ENCODE measurements around the gene NPEPL1.
"Not testable (repeated sequence)": the region's sequence is repeated elsewhere in the genome, so short reads cannot be mapped to it uniquely, and the experiment has no call there.

Gene NPEPL1

GRCh38 chr20:58692579-58693225 is at the start of gene NPEPL1:
TSS of gene NPEPL1 (plus strand) at chr20:58692800. CDS start at chr20:58692901, 101 bp downstream.
- DNase-seq (ENCODE audit: low spot score): peak; percentile 97
- in situ Hi-C loops (cut with MboI; ENCODE audit: low pct_unique_long_range_greater_than_20kb, low sequenced_read_pairs, unreplicated experiment): loop anchor here (25.0 kb wide), 1 partner anchor 455 kb away; the partner anchor contains the start of gene ANKRD60
- TF ChIP-seq CTCF (IDR thresholded peaks at IDR 0.05; ENCODE audit: extremely low read depth, insufficient read depth, missing control alignments): peak; percentile 78

- DNase-seq (ENCODE audit: low spot score); in situ Hi-C loops (cut with MboI; ENCODE audit: low pct_unique_long_range_greater_than_20kb, low sequenced_read_pairs, unreplicated experiment): not testable (repeated sequence)
Measured at GRCh38 chr20:58642896-58643295, 49.7 kb upstream of the NPEPL1 start.

- in situ Hi-C loops (cut with MboI; ENCODE audit: low pct_unique_long_range_greater_than_20kb, low sequenced_read_pairs, unreplicated experiment): no loop called here
- no peak for TF ChIP-seq CTCF (IDR thresholded peaks at IDR 0.05; ENCODE audit: extremely low read depth, insufficient read depth, missing control alignments)
- no peak for DNase-seq (ENCODE audit: low spot score)
Measured at GRCh38 chr20:58645412-58645968, 47.1 kb upstream of the NPEPL1 start.

- in situ Hi-C loops (cut with MboI; ENCODE audit: low pct_unique_long_range_greater_than_20kb, low sequenced_read_pairs, unreplicated experiment): no loop called here
- no peak for TF ChIP-seq CTCF (IDR thresholded peaks at IDR 0.05; ENCODE audit: extremely low read depth, insufficient read depth, missing control alignments)
- DNase-seq (ENCODE audit: low spot score): no peak
Measured at GRCh38 chr20:58646257-58646656, 46.3 kb upstream of the NPEPL1 start.

- in situ Hi-C loops (cut with MboI; ENCODE audit: low pct_unique_long_range_greater_than_20kb, low sequenced_read_pairs, unreplicated experiment): no loop called here
- DNase-seq (ENCODE audit: low spot score): no peak
- TF ChIP-seq CTCF (IDR thresholded peaks at IDR 0.05; ENCODE audit: extremely low read depth, insufficient read depth, missing control alignments): no peak
Measured at GRCh38 chr20:58646703-58647102, 45.9 kb upstream of the NPEPL1 start.

GRCh38 chr20:58647162-58647795 is 45.3 kb upstream of the NPEPL1 start:
- DNase-seq (ENCODE audit: low spot score): no peak
- TF ChIP-seq CTCF (IDR thresholded peaks at IDR 0.05; ENCODE audit: extremely low read depth, insufficient read depth, missing control alignments): peak; percentile 4
- in situ Hi-C loops (cut with MboI; ENCODE audit: low pct_unique_long_range_greater_than_20kb, low sequenced_read_pairs, unreplicated experiment): no loop called here
